ENCODE measurements around the gene ZSWIM5.
A peak's percentile ranks its signal among the peaks of the same experiment; 100 is the strongest.
"Not testable (repeated sequence)": the region's sequence is repeated elsewhere in the genome, so short reads cannot be mapped to it uniquely, and the experiment has no call there.

ZSWIM5 gene

GRCh38 chr1:45205910-45206721, at the start of gene ZSWIM5:
Gene ZSWIM5 (minus strand): TSS chr1:45206605. CDS start chr1:45206350, 255 bp downstream.
- DNase-seq (ENCODE audit: low read depth in 2 of 2) = peak; percentile 33 to 43

GRCh38 chr1:45254490-45254889, 48.1 kb upstream of the ZSWIM5 start:
- DNase-seq (ENCODE audit: low read depth in 2 of 2) = no peak

- DNase-seq (ENCODE audit: low read depth in 2 of 2) = no peak
These were observed 44.1 kb upstream of the ZSWIM5 start for GRCh38 chr1:45250544-45250943.

- not testable (repeated sequence) for DNase-seq (ENCODE audit: low read depth in 2 of 2)
These were observed 41.6 kb upstream of the ZSWIM5 start for GRCh38 chr1:45248004-45248403.

- DNase-seq (ENCODE audit: low read depth in 2 of 2) = no peak
These were observed 40.4 kb upstream of the ZSWIM5 start for GRCh38 chr1:45246760-45247159.

- not testable (repeated sequence) for DNase-seq (ENCODE audit: low read depth in 2 of 2)
These were observed 40.0 kb upstream of the ZSWIM5 start for GRCh38 chr1:45246359-45246758.

GRCh38 chr1:45244660-45245059, 38.3 kb upstream of the ZSWIM5 start:
- DNase-seq (ENCODE audit: low read depth in 2 of 2) = no peak

- no peak for DNase-seq (ENCODE audit: low read depth in 2 of 2)
These were observed 37.3 kb upstream of the ZSWIM5 start for GRCh38 chr1:45243476-45244343.

- no peak for DNase-seq (ENCODE audit: low read depth in 2 of 2)
These were observed 32.4 kb upstream of the ZSWIM5 start for GRCh38 chr1:45238846-45239245.

GRCh38 chr1:45236136-45236535, 29.7 kb upstream of the ZSWIM5 start:
- no peak for DNase-seq (ENCODE audit: low read depth in 2 of 2)

GRCh38 chr1:45230537-45230936, 24.1 kb upstream of the ZSWIM5 start:
- DNase-seq (ENCODE audit: low read depth in 2 of 2) = no peak

GRCh38 chr1:45225598-45225997, 19.2 kb upstream of the ZSWIM5 start:
- DNase-seq (ENCODE audit: low read depth in 2 of 2) = no peak

GRCh38 chr1:45223710-45224109, 17.3 kb upstream of the ZSWIM5 start:
- not testable (repeated sequence) for DNase-seq (ENCODE audit: low read depth in 2 of 2)

- no peak for DNase-seq (ENCODE audit: low read depth in 2 of 2)
These were observed 15.3 kb upstream of the ZSWIM5 start for GRCh38 chr1:45221716-45222115.

- DNase-seq (ENCODE audit: low read depth in 2 of 2) = no peak
These were observed 10.5 kb upstream of the ZSWIM5 start for GRCh38 chr1:45216861-45217260.

- no peak for DNase-seq (ENCODE audit: low read depth in 2 of 2)
These were observed 9.8 kb upstream of the ZSWIM5 start for GRCh38 chr1:45216200-45216541.

GRCh38 chr1:45215485-45216199, 9.2 kb upstream of the ZSWIM5 start:
- no peak for DNase-seq (ENCODE audit: low read depth in 2 of 2)

GRCh38 chr1:45213892-45214291, 7.5 kb upstream of the ZSWIM5 start:
- no peak for DNase-seq (ENCODE audit: low read depth in 2 of 2)

GRCh38 chr1:45211076-45211475, 4.7 kb upstream of the ZSWIM5 start:
- no peak for DNase-seq (ENCODE audit: low read depth in 2 of 2)

- DNase-seq (ENCODE audit: low read depth in 2 of 2) = no peak
These were observed 611 bp upstream of the ZSWIM5 start for GRCh38 chr1:45206808-45207623.
